CD14-positive monocyte (primary cell): Measurements from ENCODE around the gene EME1. TPM values are rescaled to one million over a fixed set of nuclear protein-coding genes. Genes with fewer than 3 reads are reported as not detected.

Source experiments
- DNase-seq, 3 donors: peaks; one replicate each; pipeline ENCODE4 v3.0.0-alpha.2; 2011 to 2022
- H2AFZ ChIP-seq: 2 replicates; pipeline ENCODE4 v1.6.0; 2012; ENCODE audit warnings: mild to moderate bottlenecking, low read depth, low read length, inconsistent platforms; ENCODE audit not compliant: insufficient read depth, poor library complexity, severe bottlenecking
- H3K27ac ChIP-seq, 2 donors: 1 replicate in 1 of 2; 2 replicates in 1 of 2; pipeline ENCODE4 v1.5.1; 2012 to 2013; ENCODE audit warnings: low read length in 2 of 2, control low read depth in 1 of 2, inconsistent platforms in 1 of 2, low read depth in 1 of 2, mild to moderate bottlenecking in 1 of 2
- H3K27me3 ChIP-seq, 2 donors: one replicate each; pipeline versions ENCODE4 v1.6.0 to v1.6.1; 2011 to 2013; ENCODE audit warnings: low read length in 2 of 2; ENCODE audit not compliant: control insufficient read depth in 2 of 2, insufficient read depth in 2 of 2
- H3K36me3 ChIP-seq, 2 donors: replicated peaks in 1 of 2; 1 replicate in 1 of 2; 2 replicates in 1 of 2; pipeline versions ENCODE4 v1.5.1 to v1.6.1; 2012 to 2013; ENCODE audit warnings: low read length in 2 of 2, control low read depth in 1 of 2, inconsistent platforms in 1 of 2, mild to moderate bottlenecking in 1 of 2; ENCODE audit not compliant: insufficient read depth in 2 of 2, control insufficient read depth in 1 of 2
- H3K4me1 ChIP-seq, 2 donors: 1 replicate in 1 of 2; 2 replicates in 1 of 2; pipeline versions ENCODE4 v1.5.1 to v1.6.1; 2012 to 2013; ENCODE audit warnings: low read length in 2 of 2, control low read depth in 1 of 2, inconsistent platforms in 1 of 2, mild to moderate bottlenecking in 1 of 2, moderate library complexity in 1 of 2; ENCODE audit not compliant: insufficient read depth in 2 of 2, control insufficient read depth in 1 of 2
- H3K4me2 ChIP-seq: replicated peaks from 2 replicates; pipeline ENCODE3; 2012; ENCODE audit warnings: low read length, moderate library complexity, mild to moderate bottlenecking; ENCODE audit not compliant: poor library complexity, severe bottlenecking; ENCODE audit errors: extremely low read depth
- H3K4me3 ChIP-seq, 3 experiments: fragments of 200-600 bp in 1 of 3; sonication (generic) in 1 of 3; replicated peaks in 1 of 3; 1 replicate in 2 of 3; 2 replicates in 1 of 3; pipeline ENCODE4 v1.5.1; 2011 to 2013; ENCODE audit warnings: low read length in 3 of 3, mild to moderate bottlenecking in 3 of 3, control low read depth in 2 of 3, low read depth in 2 of 3, inconsistent platforms in 1 of 3, moderate library complexity in 1 of 3
- H3K79me2 ChIP-seq: 2 replicates; pipeline ENCODE4 v1.6.0; 2012; ENCODE audit warnings: mild to moderate bottlenecking, control low read depth, inconsistent platforms, low read length, moderate library complexity; ENCODE audit not compliant: insufficient read depth
- H3K9ac ChIP-seq: 2 replicates; pipeline ENCODE4 v1.6.0; 2017; ENCODE audit warnings: low read length, mild to moderate bottlenecking; ENCODE audit not compliant: insufficient read depth, poor library complexity, severe bottlenecking
- H3K9me3 ChIP-seq, 2 donors: replicated peaks in 1 of 2; 1 replicate in 1 of 2; 2 replicates in 1 of 2; pipeline versions ENCODE4 v1.5.1 to v1.6.1; 2012 to 2013; ENCODE audit warnings: low read length in 2 of 2, control low read depth in 1 of 2; ENCODE audit not compliant: control insufficient read depth in 1 of 2, insufficient read depth in 1 of 2
- H4K20me1 ChIP-seq: 2 replicates; pipeline ENCODE4 v1.6.0; 2012; ENCODE audit warnings: mild to moderate bottlenecking, low read length, control low read depth, moderate library complexity; ENCODE audit not compliant: insufficient read depth
- H3K27ac Mint-ChIP-seq, 7 donors: one replicate each; pipeline ENCODE4 v1.8.0; 2020; ENCODE audit warnings: mild to moderate bottlenecking in 7 of 7, mixed read lengths in 7 of 7, moderate library complexity in 6 of 7, inconsistent platforms in 2 of 7
- H3K27me3 Mint-ChIP-seq, 3 donors: one replicate each; pipeline ENCODE4 v1.8.0; 2021 to 2022; ENCODE audit warnings: low read depth in 3 of 3, mild to moderate bottlenecking in 3 of 3, mixed read lengths in 3 of 3, moderate library complexity in 3 of 3, inconsistent platforms in 1 of 3
- H3K36me3 Mint-ChIP-seq, 2 donors: one replicate each; pipeline ENCODE4 v1.8.0; 2020; ENCODE audit warnings: mixed read lengths in 2 of 2, inconsistent platforms in 1 of 2, mild to moderate bottlenecking in 1 of 2
- H3K4me1 Mint-ChIP-seq: one replicate; pipeline ENCODE4 v1.8.0; 2020; ENCODE audit warnings: mild to moderate bottlenecking, mixed read lengths
- H3K4me3 Mint-ChIP-seq, 2 donors: one replicate each; pipeline ENCODE4 v1.8.0; 2020; ENCODE audit warnings: mild to moderate bottlenecking in 2 of 2, mixed read lengths in 2 of 2, moderate library complexity in 1 of 2
- H3K9me3 Mint-ChIP-seq, 7 donors: one replicate each; pipeline ENCODE4 v1.8.0; 2020 to 2022; ENCODE audit warnings: mixed read lengths in 7 of 7, mild to moderate bottlenecking in 6 of 7, moderate library complexity in 6 of 7, inconsistent platforms in 2 of 7
- WGBS: methylation state at CpG from one replicate; pipeline ENCODE4 v1.1.5; 2013; ENCODE audit warnings: missing lambda C conversion rate; ENCODE audit not compliant: insufficient coverage; 5-methylcytosine and 5-hydroxymethylcytosine counted together
- intact Hi-C, 2 donors: fragments of 100-400 bp; cut with micrococcal nuclease; formaldehyde crosslinking; loops; one replicate each; pipeline versions ENCODE4 v1.15.0 to v1.15.1; 2023
- polyA plus RNA-seq, 3 donors: library from polyadenylated mRNA; depleted of rRNA in 1 of 3; unstranded in 2 of 3; stranded (reverse) in 1 of 3; fragments of 300-500 nt in 2 of 3; fragments of >200 nt in 1 of 3; fragmentation: Illumina TruSeq in 2 of 3; gene quantifications; 1 replicate in 2 of 3; 2 replicates in 1 of 3; pipeline ENCODE4 v1.2.3, GENCODE V29; 2012 to 2021
- TF ChIP-seq, protein P1 (sequence below): fragments of 200-600 bp; IDR thresholded peaks from one replicate; pipeline ENCODE4 v1.8.0; 2022; ENCODE audit warnings: antibody characterized with exemption, mild to moderate bottlenecking

Gene EME1
- polyA plus RNA-seq, 3 donors, result 0.33 to 0.76 (median 0.43) TPM

GRCh38 chr17:50375858-50376538 lies 3.0 kb downstream of the EME1 start:
- H3K9ac ChIP-seq, result no peak overlapping the region
- intact Hi-C loops, result no loop called here

DNA sequence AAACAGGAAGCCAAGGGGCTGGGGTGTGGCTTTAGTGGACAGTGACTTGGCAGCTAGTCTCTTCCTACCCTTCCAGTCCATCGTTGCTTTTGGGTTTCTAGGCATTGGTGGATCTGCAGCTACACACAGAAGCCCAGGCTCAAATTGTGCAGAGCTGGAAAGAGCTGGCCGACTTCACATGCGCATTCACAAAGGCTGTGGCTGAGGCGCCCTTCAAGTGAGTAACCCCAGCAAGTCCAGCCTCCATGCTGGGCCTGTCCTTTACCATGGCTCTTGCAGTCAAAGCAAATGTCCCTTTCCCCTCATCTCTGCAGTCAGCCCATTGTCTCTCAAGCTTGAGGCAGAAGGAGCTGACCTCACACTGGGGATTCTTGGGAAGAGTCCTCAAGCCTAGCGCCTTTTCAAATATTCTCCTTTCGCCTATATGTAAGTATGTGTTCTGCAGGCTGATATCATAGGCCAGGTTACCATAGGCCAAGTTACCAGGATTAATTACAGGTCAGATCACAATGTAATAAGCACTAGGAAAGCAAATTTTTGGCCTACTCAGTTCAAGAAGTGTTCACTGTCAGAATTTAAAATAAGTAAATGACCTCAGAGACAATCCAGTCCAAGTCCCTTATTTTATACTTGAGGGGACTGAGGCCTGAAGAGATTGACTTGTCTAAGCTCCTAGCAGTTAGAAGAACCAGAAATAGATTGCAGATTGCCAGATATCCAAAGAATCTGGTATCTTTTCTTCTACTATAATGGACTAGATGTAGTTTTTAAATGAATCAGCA lies 6.5 kb downstream of the EME1 start:
- no peak for DNase-seq
- intact Hi-C loops, result no loop called here

More at GRCh38 chr17:50375858-50376538, 3.0 kb downstream of the EME1 start:
- Histone ChIP-seq H4K20me1 (peaks cover 11% of the 10 kb centered on the region), H3K79me2 (peaks cover 25% of the 10 kb centered on the region), H3K27ac (no peak overlapping the region), H3K4me1 (peaks cover 24 to 31% of the 10 kb centered on the region in 2 donors), H3K36me3 (peaks cover 3 to 28% of the 10 kb centered on the region in 2 donors), H2AFZ (no peak overlapping the region), H3K4me3 (no peak overlapping the region), H3K9me3 (no peaks in the 10 kb centered on the region), H3K4me2 (no peak overlapping the region), H3K27me3 (no peaks in the 10 kb centered on the region)
- Mint-ChIP-seq H3K4me1 (peaks cover 32% of the 10 kb centered on the region), H3K9me3 (no peaks in the 10 kb centered on the region), H3K36me3 (peaks cover 22 to 29% of the 10 kb centered on the region in 2 donors), H3K4me3 (no peak overlapping the region), H3K27me3 (peaks cover 0 to 1% (median 0%) of the 10 kb centered on the region in 3 donors), H3K27ac (no peak overlapping the region)
- TF ChIP-seq, protein P1, sequence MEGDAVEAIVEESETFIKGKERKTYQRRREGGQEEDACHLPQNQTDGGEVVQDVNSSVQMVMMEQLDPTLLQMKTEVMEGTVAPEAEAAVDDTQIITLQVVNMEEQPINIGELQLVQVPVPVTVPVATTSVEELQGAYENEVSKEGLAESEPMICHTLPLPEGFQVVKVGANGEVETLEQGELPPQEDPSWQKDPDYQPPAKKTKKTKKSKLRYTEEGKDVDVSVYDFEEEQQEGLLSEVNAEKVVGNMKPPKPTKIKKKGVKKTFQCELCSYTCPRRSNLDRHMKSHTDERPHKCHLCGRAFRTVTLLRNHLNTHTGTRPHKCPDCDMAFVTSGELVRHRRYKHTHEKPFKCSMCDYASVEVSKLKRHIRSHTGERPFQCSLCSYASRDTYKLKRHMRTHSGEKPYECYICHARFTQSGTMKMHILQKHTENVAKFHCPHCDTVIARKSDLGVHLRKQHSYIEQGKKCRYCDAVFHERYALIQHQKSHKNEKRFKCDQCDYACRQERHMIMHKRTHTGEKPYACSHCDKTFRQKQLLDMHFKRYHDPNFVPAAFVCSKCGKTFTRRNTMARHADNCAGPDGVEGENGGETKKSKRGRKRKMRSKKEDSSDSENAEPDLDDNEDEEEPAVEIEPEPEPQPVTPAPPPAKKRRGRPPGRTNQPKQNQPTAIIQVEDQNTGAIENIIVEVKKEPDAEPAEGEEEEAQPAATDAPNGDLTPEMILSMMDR, result no peak
- 100% methylated on average over 1 of the region's 5 CpGs for WGBS
- DNase-seq, result no peak

More for the DNA sequence above, 6.5 kb downstream of the EME1 start:
- peaks cover 37 to 63% of the 10 kb centered on the region in 2 donors for H3K36me3 ChIP-seq
- H3K4me3 ChIP-seq, result no peak overlapping the region
- peaks cover 11% of the 10 kb centered on the region for H4K20me1 ChIP-seq
- H3K9ac ChIP-seq, result no peak overlapping the region
- H3K9me3 ChIP-seq, result no peaks in the 10 kb centered on the region
- peak overlapping the region in 2 of 7 donors; percentile 26 to 56 for H3K27ac Mint-ChIP-seq
- H3K4me3 Mint-ChIP-seq, result no peak overlapping the region
- H3K4me2 ChIP-seq, result no peak overlapping the region
- peaks cover 8 to 9% of the 10 kb centered on the region in 2 donors for H3K4me1 ChIP-seq
- TF ChIP-seq, protein P1, result no peak
- peaks cover 55 to 65% of the 10 kb centered on the region in 2 donors for H3K36me3 Mint-ChIP-seq
- peaks cover 12% of the 10 kb centered on the region for H3K4me1 Mint-ChIP-seq
- H3K27me3 ChIP-seq, result no peaks in the 10 kb centered on the region
- peak overlapping the region in 1 of 2 donors; percentile 27 for H3K27ac ChIP-seq
- peaks cover 0 to 1% (median 0%) of the 10 kb centered on the region in 3 donors for H3K27me3 Mint-ChIP-seq
- H3K79me2 ChIP-seq, result no peaks in the 10 kb centered on the region
- H2AFZ ChIP-seq, result no peak overlapping the region
- 85% methylated on average over 5 of the region's 6 CpGs for WGBS
- no peaks in the 10 kb centered on the region for H3K9me3 Mint-ChIP-seq
